K562 (cell line): ENCODE measurements around the gene SLC2A2. TPM values are rescaled to one million over a fixed set of nuclear protein-coding genes. Genes with fewer than 3 reads are reported as not detected.
A peak's percentile ranks its signal among the peaks of the same experiment; 100 is the strongest.

Experiments
- ATAC-seq: fragments of 200-7000 bp; cut with Tn5 transposase; 3 replicates; pipeline ENCODE4 v1.9.1; 2020; ENCODE audit warnings: moderate library complexity
- BruUV-seq: library from RNA; stranded (reverse); fragments of 400-500 nt; replicated peaks from 2 replicates; lab custom pipeline; 2021; lab: Mats Ljungman, UMichigan
- CTCF ChIA-PET: fragments of 300-600 bp; formaldehyde crosslinking; extraction: SDS; loops from one replicate; lab custom pipeline; 2021; ENCODE audit warnings: low intra/inter-chr PET ratio; lab: Yijun Ruan, JAX
- POLR2A ChIA-PET: fragments of 300-600, 350-650 bp; sonication (Branson Sonifier 250); formaldehyde crosslinking; extraction: SDS; loops from one replicate; lab custom pipeline; 2021; ENCODE audit warnings: antibody characterized with exemption, inconsistent platforms; lab: Yijun Ruan, JAX
- DNase-seq, 4 experiments: peaks; one replicate each; pipeline versions ENCODE4 v3.0.0 to v3.0.0-alpha.2; 2011 to 2018; ENCODE audit warnings: low spot score in 3 of 4, mixed read lengths in 3 of 4; ENCODE audit errors: extremely low read depth in 1 of 4
- FAIRE-seq: peaks from 2 replicates; lab custom pipeline; 2011; peaks lifted over from hg19 to GRCh38; lab: Jason Lieb, UNC
- H2AFZ ChIP-seq: 2 replicates; pipeline ENCODE4 v1.6.0; 2011; ENCODE audit warnings: low read depth, low read length, control low read depth, inconsistent platforms
- H3K27ac ChIP-seq: fragments of 200-600 bp; 3 replicates; pipeline ENCODE4 v1.8.0; 2011; ENCODE audit warnings: low read depth, mild to moderate bottlenecking, control low read depth, inconsistent platforms, low read length, moderate library complexity, mixed read lengths; ENCODE audit errors: extremely low read depth
- H3K27me3 ChIP-seq, 2 experiments: fragments of 300-600 bp in 1 of 2; 2 replicates in 1 of 2; 3 replicates in 1 of 2; pipeline versions ENCODE4 v1.6.0 to v1.8.0; 2011; ENCODE audit warnings: inconsistent platforms in 2 of 2, low read length in 2 of 2, mild to moderate bottlenecking in 1 of 2, mixed read lengths in 1 of 2, moderate library complexity in 1 of 2; ENCODE audit not compliant: control insufficient read depth in 2 of 2, insufficient read depth in 2 of 2
- H3K36me3 ChIP-seq: fragments of 300-600 bp; 3 replicates; pipeline ENCODE4 v1.8.0; 2011; ENCODE audit warnings: mild to moderate bottlenecking, low read length, inconsistent platforms; ENCODE audit not compliant: control insufficient read depth, insufficient read depth
- H3K4me1 ChIP-seq, 2 experiments: fragments of 200-600 bp in 1 of 2; replicated peaks in 1 of 2; 2 replicates in 1 of 2; 3 replicates in 1 of 2; pipeline versions ENCODE4 v1.5.1 to v1.8.0; 2011; ENCODE audit warnings: inconsistent platforms in 2 of 2, low read length in 2 of 2, mild to moderate bottlenecking in 1 of 2, mixed read lengths in 1 of 2, moderate library complexity in 1 of 2; ENCODE audit not compliant: control insufficient read depth in 2 of 2, insufficient read depth in 2 of 2
- H3K4me2 ChIP-seq: 2 replicates; pipeline ENCODE4 v1.6.1; 2011; ENCODE audit warnings: low read length, control low read depth, inconsistent platforms, mixed read lengths; ENCODE audit not compliant: insufficient read depth
- H3K4me3 ChIP-seq: fragments of 200-600 bp; sonication (generic), shearing (Covaris generic); 2 replicates; pipeline ENCODE4 v1.5.1; 2016; ENCODE audit warnings: control low read depth, inconsistent platforms
- H3K79me2 ChIP-seq: fragments of 200-600 bp; 3 replicates; pipeline ENCODE4 v1.8.0; 2011; ENCODE audit warnings: low read length, inconsistent platforms; ENCODE audit not compliant: control insufficient read depth, insufficient read depth
- H3K9ac ChIP-seq, 2 experiments: 2 replicates each; pipeline versions ENCODE4 v1.6.0 to v1.6.1; 2011; ENCODE audit warnings: low read depth in 2 of 2, low read length in 2 of 2, control low read depth in 1 of 2, inconsistent platforms in 1 of 2, mild to moderate bottlenecking in 1 of 2, mixed read lengths in 1 of 2; ENCODE audit not compliant: insufficient read depth in 1 of 2
- H3K9me1 ChIP-seq: one replicate; pipeline ENCODE4 v1.6.0; 2011; ENCODE audit warnings: inconsistent platforms, mild to moderate bottlenecking, low read length, moderate library complexity; ENCODE audit not compliant: control insufficient read depth, insufficient read depth
- H3K9me3 ChIP-seq: replicated peaks from 2 replicates; pipeline ENCODE4 v1.5.1; 2011; ENCODE audit warnings: low read depth, low read length, inconsistent platforms; ENCODE audit not compliant: control insufficient read depth, insufficient read depth
- H4K20me1 ChIP-seq: replicated peaks from 2 replicates; pipeline ENCODE4 v1.6.1; 2011; ENCODE audit warnings: low read length, inconsistent platforms, mixed read lengths; ENCODE audit not compliant: control insufficient read depth, insufficient read depth
- ARID1B ChIP-seq: fragments of 450-650 bp; IDR thresholded peaks from 2 replicates; pipeline ENCODE4 v1.6.1; 2016; ENCODE audit warnings: antibody characterized with exemption, mild to moderate bottlenecking, inconsistent platforms
- MEIS2 ChIP-seq: fragments of 450-650 bp; IDR thresholded peaks from 2 replicates; pipeline ENCODE4 v1.6.1; 2014; ENCODE audit warnings: mild to moderate bottlenecking; ENCODE audit not compliant: partially characterized antibody
- NFYB ChIP-seq: IDR thresholded peaks from 2 replicates; pipeline ENCODE4 v1.6.1; 2011; ENCODE audit warnings: mild to moderate bottlenecking, moderate library complexity; ENCODE audit not compliant: insufficient read length; ENCODE audit errors: extremely low read depth
- POLR3A ChIP-seq: IDR thresholded peaks from 2 replicates; pipeline ENCODE4 v1.6.1; 2011; ENCODE audit warnings: borderline replicate concordance, mild to moderate bottlenecking, moderate library complexity; ENCODE audit not compliant: insufficient read length, insufficient read depth; ENCODE audit errors: extremely low read depth
- SMARCE1 ChIP-seq: fragments of 450-650 bp; IDR thresholded peaks from 2 replicates; pipeline ENCODE4 v1.7.1; 2016; ENCODE audit warnings: mild to moderate bottlenecking
- TARDBP ChIP-seq: fragments of 450-650 bp; IDR thresholded peaks from 2 replicates; pipeline ENCODE4 v1.6.1; 2016
- ZNF384 ChIP-seq: IDR thresholded peaks from 2 replicates; pipeline ENCODE4 v1.6.1; 2012; ENCODE audit warnings: low read depth, low read length, improper control_type of control experiment
- in situ Hi-C: fragments of 300-500 bp; cut with MboI; formaldehyde crosslinking; loops from 4 replicates; pipeline ENCODE4 v1.15.0; 2018; ENCODE audit warnings: inconsistent platforms, mixed read lengths
- intact Hi-C: fragments of 100-400 bp; cut with micrococcal nuclease; formaldehyde crosslinking; loops from 2 replicates; pipeline ENCODE4 v1.14.2; 2022
- polyA plus RNA-seq, 8 experiments: library from polyadenylated mRNA; depleted of rRNA in 4 of 8; stranded (reverse) in 5 of 8; unstranded in 3 of 8; fragments of >200 nt; fragmentation: Nextera tagmentation in 2 of 8; fragmentation: Illumina TruSeq in 1 of 8; extraction: Ambion mirVana in 2 of 8; extraction: Trizol in 1 of 8; gene quantifications; 2 replicates each; pipeline versions ENCODE4 v1.2.1 to v1.2.3, GENCODE V29; 2011 to 2014; ENCODE audit warnings: inconsistent platforms in 1 of 8, missing spikeins in 1 of 8
- total RNA-seq, 7 experiments: library from RNA; depleted of rRNA in 6 of 7; stranded (reverse); fragments of >200 nt in 6 of 7; fragmentation: Illumina TruSeq in 2 of 7; extraction: Trizol in 2 of 7; gene quantifications; 2 replicates each; pipeline versions ENCODE4 v1.2.1 to v1.2.3, GENCODE V29; 2011 to 2021; ENCODE audit warnings: low replicate concordance in 1 of 7
- TF ChIP-seq, protein P1 (sequence below), 2 experiments: fragments of 450-650 bp in 1 of 2; sonication (generic) in 1 of 2; formaldehyde crosslinking in 1 of 2; IDR thresholded peaks; 2 replicates each; pipeline versions ENCODE4 v1.7.1 to v1.9.0; 2016 to 2022; ENCODE audit warnings: inconsistent platforms in 1 of 2, mild to moderate bottlenecking in 1 of 2, missing genetic modification reagents in 1 of 2
- TF ChIP-seq, protein P2 (sequence below), 2 experiments: IDR thresholded peaks; 2 replicates each; pipeline ENCODE4 v1.6.1; 2012; ENCODE audit warnings: improper control_type of control experiment in 2 of 2, low read depth in 2 of 2, low read length in 2 of 2, borderline replicate concordance in 1 of 2
- TF ChIP-seq, protein P3 (sequence below): sonication (generic); formaldehyde crosslinking; IDR thresholded peaks from 2 replicates; pipeline ENCODE4 v1.8.1; 2022; ENCODE audit warnings: missing genetic modification reagents

SLC2A2 gene
- total and polyA plus RNA-seq, 9 of the 15 experiments (the other 6 are each of a cell fraction or from before 2014, with no cell fraction given) = 0.18 TPM; not detected in 8

DNA sequence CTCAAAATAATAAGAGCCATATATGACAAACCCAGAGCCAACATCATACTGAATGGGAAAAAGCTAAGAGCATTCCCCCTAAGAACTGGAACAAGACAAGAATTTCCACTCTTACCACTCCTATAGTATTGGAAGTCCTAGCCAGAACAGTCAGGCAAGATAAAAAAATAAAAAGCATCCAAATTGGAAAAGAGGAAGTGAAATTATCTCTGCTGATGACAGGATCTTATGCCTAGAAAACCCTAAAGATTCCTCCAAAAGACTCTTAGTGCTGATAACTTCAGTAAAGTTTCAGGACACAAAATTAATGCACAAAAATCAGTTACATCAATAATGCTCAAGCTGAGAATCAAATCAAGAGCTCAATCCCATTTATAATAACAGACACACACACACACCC is 45.9 kb upstream of the SLC2A2 start:
- intact Hi-C loops (no loop called here), in situ Hi-C loops (no loop called here)
- ChIA-PET POLR2A (no interaction called here), CTCF (no interaction called here)
- no peaks in the 10 kb centered on the region for H3K79me2 ChIP-seq
- no peak overlapping the region for H3K4me2 ChIP-seq
- no peak overlapping the region for H3K4me3 ChIP-seq
- H3K9me1 ChIP-seq = no peaks in the 10 kb centered on the region
- DNase-seq (no peak), ATAC-seq (no peak), FAIRE-seq (no peak)
- H3K27ac ChIP-seq = no peak overlapping the region
- H3K36me3 ChIP-seq = peaks cover 18% of the 10 kb centered on the region
- BruUV-seq = no TSS peak
- H3K27me3 ChIP-seq = no peaks in the 10 kb centered on the region
- no peaks in the 10 kb centered on the region for H4K20me1 ChIP-seq
- peaks cover 0 to 4% of the 10 kb centered on the region in 2 experiments; a peak in 2 of 5 replicates for H3K4me1 ChIP-seq
- no peaks in the 10 kb centered on the region for H3K9me3 ChIP-seq
- H2AFZ ChIP-seq = no peak overlapping the region
- no peak overlapping the region for H3K9ac ChIP-seq
- TF ChIP-seq, protein P1, sequence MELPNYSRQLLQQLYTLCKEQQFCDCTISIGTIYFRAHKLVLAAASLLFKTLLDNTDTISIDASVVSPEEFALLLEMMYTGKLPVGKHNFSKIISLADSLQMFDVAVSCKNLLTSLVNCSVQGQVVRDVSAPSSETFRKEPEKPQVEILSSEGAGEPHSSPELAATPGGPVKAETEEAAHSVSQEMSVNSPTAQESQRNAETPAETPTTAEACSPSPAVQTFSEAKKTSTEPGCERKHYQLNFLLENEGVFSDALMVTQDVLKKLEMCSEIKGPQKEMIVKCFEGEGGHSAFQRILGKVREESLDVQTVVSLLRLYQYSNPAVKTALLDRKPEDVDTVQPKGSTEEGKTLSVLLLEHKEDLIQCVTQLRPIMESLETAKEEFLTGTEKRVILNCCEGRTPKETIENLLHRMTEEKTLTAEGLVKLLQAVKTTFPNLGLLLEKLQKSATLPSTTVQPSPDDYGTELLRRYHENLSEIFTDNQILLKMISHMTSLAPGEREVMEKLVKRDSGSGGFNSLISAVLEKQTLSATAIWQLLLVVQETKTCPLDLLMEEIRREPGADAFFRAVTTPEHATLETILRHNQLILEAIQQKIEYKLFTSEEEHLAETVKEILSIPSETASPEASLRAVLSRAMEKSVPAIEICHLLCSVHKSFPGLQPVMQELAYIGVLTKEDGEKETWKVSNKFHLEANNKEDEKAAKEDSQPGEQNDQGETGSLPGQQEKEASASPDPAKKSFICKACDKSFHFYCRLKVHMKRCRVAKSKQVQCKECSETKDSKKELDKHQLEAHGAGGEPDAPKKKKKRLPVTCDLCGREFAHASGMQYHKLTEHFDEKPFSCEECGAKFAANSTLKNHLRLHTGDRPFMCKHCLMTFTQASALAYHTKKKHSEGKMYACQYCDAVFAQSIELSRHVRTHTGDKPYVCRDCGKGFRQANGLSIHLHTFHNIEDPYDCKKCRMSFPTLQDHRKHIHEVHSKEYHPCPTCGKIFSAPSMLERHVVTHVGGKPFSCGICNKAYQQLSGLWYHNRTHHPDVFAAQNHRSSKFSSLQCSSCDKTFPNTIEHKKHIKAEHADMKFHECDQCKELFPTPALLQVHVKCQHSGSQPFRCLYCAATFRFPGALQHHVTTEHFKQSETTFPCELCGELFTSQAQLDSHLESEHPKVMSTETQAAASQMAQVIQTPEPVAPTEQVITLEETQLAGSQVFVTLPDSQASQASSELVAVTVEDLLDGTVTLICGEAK (IDR thresholded peaks at IDR 0.05) = no peak
- TF ChIP-seq, protein P1 (CRISPR knock-in tag; IDR thresholded peaks at IDR 0.05) = no peak
- TF ChIP-seq, protein P2, sequence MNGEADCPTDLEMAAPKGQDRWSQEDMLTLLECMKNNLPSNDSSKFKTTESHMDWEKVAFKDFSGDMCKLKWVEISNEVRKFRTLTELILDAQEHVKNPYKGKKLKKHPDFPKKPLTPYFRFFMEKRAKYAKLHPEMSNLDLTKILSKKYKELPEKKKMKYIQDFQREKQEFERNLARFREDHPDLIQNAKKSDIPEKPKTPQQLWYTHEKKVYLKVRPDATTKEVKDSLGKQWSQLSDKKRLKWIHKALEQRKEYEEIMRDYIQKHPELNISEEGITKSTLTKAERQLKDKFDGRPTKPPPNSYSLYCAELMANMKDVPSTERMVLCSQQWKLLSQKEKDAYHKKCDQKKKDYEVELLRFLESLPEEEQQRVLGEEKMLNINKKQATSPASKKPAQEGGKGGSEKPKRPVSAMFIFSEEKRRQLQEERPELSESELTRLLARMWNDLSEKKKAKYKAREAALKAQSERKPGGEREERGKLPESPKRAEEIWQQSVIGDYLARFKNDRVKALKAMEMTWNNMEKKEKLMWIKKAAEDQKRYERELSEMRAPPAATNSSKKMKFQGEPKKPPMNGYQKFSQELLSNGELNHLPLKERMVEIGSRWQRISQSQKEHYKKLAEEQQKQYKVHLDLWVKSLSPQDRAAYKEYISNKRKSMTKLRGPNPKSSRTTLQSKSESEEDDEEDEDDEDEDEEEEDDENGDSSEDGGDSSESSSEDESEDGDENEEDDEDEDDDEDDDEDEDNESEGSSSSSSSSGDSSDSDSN (IDR thresholded peaks at IDR 0.05; ENCODE audit: borderline replicate concordance in 1 of 2, low read depth in 2 of 2, low read length in 2 of 2) = no peak
- peak; percentile 61; the same call in 1 of the 2 replicates for TF ChIP-seq ZNF384
- TF ChIP-seq TARDBP = no peak
- TF ChIP-seq ARID1B = peak; percentile 32; the same call in 1 of the 2 replicates
- no peak for TF ChIP-seq NFYB
- TF ChIP-seq SMARCE1 = peak; percentile 63; the same call in 1 of the 2 replicates
- TF ChIP-seq POLR3A = no peak
- TF ChIP-seq, protein P3, sequence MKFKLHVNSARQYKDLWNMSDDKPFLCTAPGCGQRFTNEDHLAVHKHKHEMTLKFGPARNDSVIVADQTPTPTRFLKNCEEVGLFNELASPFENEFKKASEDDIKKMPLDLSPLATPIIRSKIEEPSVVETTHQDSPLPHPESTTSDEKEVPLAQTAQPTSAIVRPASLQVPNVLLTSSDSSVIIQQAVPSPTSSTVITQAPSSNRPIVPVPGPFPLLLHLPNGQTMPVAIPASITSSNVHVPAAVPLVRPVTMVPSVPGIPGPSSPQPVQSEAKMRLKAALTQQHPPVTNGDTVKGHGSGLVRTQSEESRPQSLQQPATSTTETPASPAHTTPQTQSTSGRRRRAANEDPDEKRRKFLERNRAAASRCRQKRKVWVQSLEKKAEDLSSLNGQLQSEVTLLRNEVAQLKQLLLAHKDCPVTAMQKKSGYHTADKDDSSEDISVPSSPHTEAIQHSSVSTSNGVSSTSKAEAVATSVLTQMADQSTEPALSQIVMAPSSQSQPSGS (CRISPR knock-in tag) = no peak
- TF ChIP-seq MEIS2 = peak; percentile 33
